ENCODE results near the gene C1orf52. TPM values are rescaled to one million over a fixed set of nuclear protein-coding genes. Genes with fewer than 3 reads are reported as not detected.
A peak's percentile ranks its signal among the peaks of the same experiment; 100 is the strongest.

C1orf52 gene
- total RNA-seq, 1 donor from 2014 or later: 6.3 TPM

- no peak overlapping the region for H3K27ac ChIP-seq (ENCODE audit: low read depth, low read length)
- no peaks in the 10 kb centered on the region for H3K9me3 ChIP-seq (ENCODE audit: control insufficient read depth in 3 of 3, low read length in 3 of 3)
- H3K27me3 ChIP-seq (ENCODE audit: control insufficient read depth in 3 of 3, insufficient read depth in 3 of 3, low read length in 3 of 3): no peaks in the 10 kb centered on the region
- H3K36me3 ChIP-seq (ENCODE audit: control insufficient read depth in 3 of 3, insufficient read depth in 3 of 3, low read length in 3 of 3): no peaks in the 10 kb centered on the region
- no peak overlapping the region for H3K9ac ChIP-seq (ENCODE audit: low read depth in 1 of 3, low read length in 3 of 3)
- no peaks in the 10 kb centered on the region for H3K4me1 ChIP-seq (ENCODE audit: control insufficient read depth in 3 of 3, insufficient read depth in 3 of 3, low read length in 3 of 3)
- no peak overlapping the region for H3K4me3 ChIP-seq (ENCODE audit: low read length in 3 of 3)
Observed at GRCh38 chr1:85220756-85221201, 38.7 kb downstream of the C1orf52 start.

DNA sequence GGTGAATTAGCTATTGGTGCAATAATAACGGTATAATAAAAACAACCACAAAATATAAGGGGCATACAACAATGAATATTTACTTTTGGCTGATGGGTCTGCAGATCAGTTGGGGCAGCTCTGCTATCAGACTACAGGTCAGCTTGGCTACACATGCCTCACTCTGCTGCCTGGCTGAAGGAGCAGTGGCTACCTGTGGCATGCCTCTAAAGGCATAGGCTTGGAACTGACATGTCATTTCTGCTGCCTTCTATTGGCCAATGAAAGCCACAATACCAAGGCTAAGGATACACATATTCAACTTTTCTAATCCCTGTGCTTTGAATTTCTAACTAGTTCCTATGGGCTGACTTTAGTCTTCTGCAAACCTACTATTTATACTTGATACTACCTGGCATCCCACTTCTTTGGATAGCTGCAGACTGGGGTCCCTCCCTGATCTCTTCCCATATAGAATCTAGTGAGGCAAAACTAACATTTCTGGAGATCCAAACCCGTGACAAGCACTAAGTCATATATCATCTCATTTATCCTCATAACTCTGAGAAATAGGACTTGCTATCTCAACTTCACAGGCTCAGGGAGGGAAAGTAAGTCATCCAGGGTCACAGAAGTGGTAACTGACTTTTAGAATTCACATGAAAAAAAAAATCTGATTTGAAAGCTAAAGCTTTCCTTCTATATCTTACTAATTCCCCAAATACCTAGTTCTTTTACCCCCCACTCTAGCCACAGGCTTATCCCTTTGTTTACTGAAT lies 39.4 kb downstream of the C1orf52 start:
- Histone ChIP-seq H3K27me3 (ENCODE audit: control insufficient read depth in 3 of 3, insufficient read depth in 3 of 3, low read length in 3 of 3) (no peaks in the 10 kb centered on the region), H3K36me3 (ENCODE audit: control insufficient read depth in 3 of 3, insufficient read depth in 3 of 3, low read length in 3 of 3) (no peaks in the 10 kb centered on the region), H3K9ac (ENCODE audit: low read depth in 1 of 3, low read length in 3 of 3) (no peak overlapping the region), H3K4me1 (ENCODE audit: control insufficient read depth in 3 of 3, insufficient read depth in 3 of 3, low read length in 3 of 3) (no peaks in the 10 kb centered on the region), H3K4me3 (ENCODE audit: low read length in 3 of 3) (no peak overlapping the region), H3K27ac (ENCODE audit: low read depth, low read length) (no peak overlapping the region), H3K9me3 (ENCODE audit: control insufficient read depth in 3 of 3, low read length in 3 of 3) (no peaks in the 10 kb centered on the region)

DNA sequence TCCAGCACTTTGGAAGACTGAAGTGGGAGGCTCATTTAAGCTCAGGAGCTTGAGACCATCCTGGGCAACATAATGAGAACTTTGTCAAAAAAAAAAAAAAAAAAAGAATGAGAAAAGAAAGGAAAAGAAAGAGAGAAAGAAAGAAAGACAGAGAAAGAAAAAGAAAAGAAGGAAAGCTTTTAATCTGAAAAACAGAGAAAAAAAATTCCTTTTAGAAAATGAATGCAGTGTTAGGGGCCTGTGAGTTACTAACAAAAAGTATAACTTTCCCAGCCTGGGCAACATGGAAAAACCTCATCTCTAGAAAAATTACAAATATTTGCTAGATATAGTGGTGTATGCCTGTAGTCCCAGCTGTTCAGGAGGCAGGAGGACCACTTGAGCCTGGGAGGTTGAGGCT lies 42.8 kb downstream of the C1orf52 start:
- Histone ChIP-seq H3K27ac (ENCODE audit: low read depth, low read length) (no peak overlapping the region), H3K4me3 (ENCODE audit: low read length in 3 of 3) (no peak overlapping the region), H3K9ac (ENCODE audit: low read depth in 1 of 3, low read length in 3 of 3) (no peak overlapping the region), H3K4me1 (ENCODE audit: control insufficient read depth in 3 of 3, insufficient read depth in 3 of 3, low read length in 3 of 3) (no peaks in the 10 kb centered on the region), H3K27me3 (ENCODE audit: control insufficient read depth in 3 of 3, insufficient read depth in 3 of 3, low read length in 3 of 3) (no peaks in the 10 kb centered on the region), H3K36me3 (ENCODE audit: control insufficient read depth in 3 of 3, insufficient read depth in 3 of 3, low read length in 3 of 3) (no peaks in the 10 kb centered on the region), H3K9me3 (ENCODE audit: control insufficient read depth in 3 of 3, low read length in 3 of 3) (no peaks in the 10 kb centered on the region)

DNA sequence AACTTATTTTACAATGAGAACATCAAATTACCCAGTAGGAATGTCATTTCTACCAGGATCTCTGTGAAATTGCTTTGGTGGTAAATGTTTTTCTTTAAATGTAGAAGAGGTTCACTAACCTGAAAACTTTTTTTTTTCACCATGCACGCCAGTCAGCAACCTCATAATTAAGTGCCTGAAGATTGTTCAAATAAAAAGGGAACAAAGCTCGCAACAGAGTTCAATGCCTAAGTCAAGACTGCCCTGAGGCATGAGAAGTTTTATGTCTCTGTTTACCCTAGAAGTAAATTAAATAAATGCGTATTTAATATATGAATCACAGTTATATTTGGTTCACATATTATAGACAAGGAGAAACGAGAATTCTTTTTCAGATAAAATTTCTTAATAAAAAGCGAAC lies 44.8 kb downstream of the C1orf52 start:
- H3K9me3 ChIP-seq (ENCODE audit: control insufficient read depth in 3 of 3, low read length in 3 of 3): no peaks in the 10 kb centered on the region
- no peaks in the 10 kb centered on the region for H3K36me3 ChIP-seq (ENCODE audit: control insufficient read depth in 3 of 3, insufficient read depth in 3 of 3, low read length in 3 of 3)
- H3K27ac ChIP-seq (ENCODE audit: low read depth, low read length): no peak overlapping the region
- no peak overlapping the region for H3K9ac ChIP-seq (ENCODE audit: low read depth in 1 of 3, low read length in 3 of 3)
- no peaks in the 10 kb centered on the region for H3K27me3 ChIP-seq (ENCODE audit: control insufficient read depth in 3 of 3, insufficient read depth in 3 of 3, low read length in 3 of 3)
- no peaks in the 10 kb centered on the region for H3K4me1 ChIP-seq (ENCODE audit: control insufficient read depth in 3 of 3, insufficient read depth in 3 of 3, low read length in 3 of 3)
- no peak overlapping the region for H3K4me3 ChIP-seq (ENCODE audit: low read length in 3 of 3)

GRCh38 chr1:85208488-85208887 lies 51.0 kb downstream of the C1orf52 start:
- H3K9ac ChIP-seq (ENCODE audit: low read depth in 1 of 3, low read length in 3 of 3): no peak overlapping the region
- no peaks in the 10 kb centered on the region for H3K36me3 ChIP-seq (ENCODE audit: control insufficient read depth in 3 of 3, insufficient read depth in 3 of 3, low read length in 3 of 3)
- H3K27ac ChIP-seq (ENCODE audit: low read depth, low read length): no peak overlapping the region
- no peak overlapping the region for H3K4me3 ChIP-seq (ENCODE audit: low read length in 3 of 3)
- H3K9me3 ChIP-seq (ENCODE audit: control insufficient read depth in 3 of 3, low read length in 3 of 3): no peaks in the 10 kb centered on the region
- no peaks in the 10 kb centered on the region for H3K4me1 ChIP-seq (ENCODE audit: control insufficient read depth in 3 of 3, insufficient read depth in 3 of 3, low read length in 3 of 3)
- peaks cover 3 to 9% (median 3%) of the 10 kb centered on the region in 3 donors for H3K27me3 ChIP-seq (ENCODE audit: control insufficient read depth in 3 of 3, insufficient read depth in 3 of 3, low read length in 3 of 3)

- Histone ChIP-seq H3K27ac (ENCODE audit: low read depth, low read length) (no peak overlapping the region), H3K36me3 (ENCODE audit: control insufficient read depth in 3 of 3, insufficient read depth in 3 of 3, low read length in 3 of 3) (no peaks in the 10 kb centered on the region), H3K9ac (ENCODE audit: low read depth in 1 of 3, low read length in 3 of 3) (no peak overlapping the region), H3K9me3 (ENCODE audit: control insufficient read depth in 3 of 3, low read length in 3 of 3) (no peaks in the 10 kb centered on the region), H3K4me3 (ENCODE audit: low read length in 3 of 3) (no peak overlapping the region), H3K27me3 (ENCODE audit: control insufficient read depth in 3 of 3, insufficient read depth in 3 of 3, low read length in 3 of 3) (peaks cover 0 to 15% (median 3%) of the 10 kb centered on the region in 3 donors), H3K4me1 (ENCODE audit: control insufficient read depth in 3 of 3, insufficient read depth in 3 of 3, low read length in 3 of 3) (peaks cover 4 to 11% (median 5%) of the 10 kb centered on the region in 3 donors)
Observed at GRCh38 chr1:85203573-85204171, 55.8 kb downstream of the C1orf52 start.

DNA sequence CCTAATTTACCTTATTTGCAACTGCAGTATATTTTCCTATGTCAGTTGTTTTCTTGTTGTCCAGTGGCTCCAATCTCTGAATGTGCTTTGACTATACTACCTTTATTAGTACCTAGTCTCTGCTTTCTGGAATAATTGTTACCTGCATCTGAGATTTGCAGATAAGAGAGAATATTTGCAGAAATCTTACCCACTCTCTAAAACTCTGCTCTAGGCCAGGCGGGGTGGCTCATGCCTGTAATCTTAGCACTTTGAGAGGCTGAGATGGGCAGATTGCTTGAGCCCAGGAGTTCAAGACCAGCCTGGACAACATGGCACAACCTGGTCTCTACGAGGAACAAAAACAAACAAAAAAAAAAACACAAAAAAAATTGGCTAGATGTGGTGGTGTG lies 56.6 kb downstream of the C1orf52 start:
- H3K27me3 ChIP-seq (ENCODE audit: control insufficient read depth in 3 of 3, insufficient read depth in 3 of 3, low read length in 3 of 3): peaks cover 0 to 9% (median 0%) of the 10 kb centered on the region in 3 donors
- peaks cover 4 to 11% (median 5%) of the 10 kb centered on the region in 3 donors for H3K4me1 ChIP-seq (ENCODE audit: control insufficient read depth in 3 of 3, insufficient read depth in 3 of 3, low read length in 3 of 3)
- no peak overlapping the region for H3K27ac ChIP-seq (ENCODE audit: low read depth, low read length)
- no peaks in the 10 kb centered on the region for H3K9me3 ChIP-seq (ENCODE audit: control insufficient read depth in 3 of 3, low read length in 3 of 3)
- H3K4me3 ChIP-seq (ENCODE audit: low read length in 3 of 3): no peak overlapping the region
- H3K36me3 ChIP-seq (ENCODE audit: control insufficient read depth in 3 of 3, insufficient read depth in 3 of 3, low read length in 3 of 3): no peaks in the 10 kb centered on the region
- H3K9ac ChIP-seq (ENCODE audit: low read depth in 1 of 3, low read length in 3 of 3): no peak overlapping the region

DNA sequence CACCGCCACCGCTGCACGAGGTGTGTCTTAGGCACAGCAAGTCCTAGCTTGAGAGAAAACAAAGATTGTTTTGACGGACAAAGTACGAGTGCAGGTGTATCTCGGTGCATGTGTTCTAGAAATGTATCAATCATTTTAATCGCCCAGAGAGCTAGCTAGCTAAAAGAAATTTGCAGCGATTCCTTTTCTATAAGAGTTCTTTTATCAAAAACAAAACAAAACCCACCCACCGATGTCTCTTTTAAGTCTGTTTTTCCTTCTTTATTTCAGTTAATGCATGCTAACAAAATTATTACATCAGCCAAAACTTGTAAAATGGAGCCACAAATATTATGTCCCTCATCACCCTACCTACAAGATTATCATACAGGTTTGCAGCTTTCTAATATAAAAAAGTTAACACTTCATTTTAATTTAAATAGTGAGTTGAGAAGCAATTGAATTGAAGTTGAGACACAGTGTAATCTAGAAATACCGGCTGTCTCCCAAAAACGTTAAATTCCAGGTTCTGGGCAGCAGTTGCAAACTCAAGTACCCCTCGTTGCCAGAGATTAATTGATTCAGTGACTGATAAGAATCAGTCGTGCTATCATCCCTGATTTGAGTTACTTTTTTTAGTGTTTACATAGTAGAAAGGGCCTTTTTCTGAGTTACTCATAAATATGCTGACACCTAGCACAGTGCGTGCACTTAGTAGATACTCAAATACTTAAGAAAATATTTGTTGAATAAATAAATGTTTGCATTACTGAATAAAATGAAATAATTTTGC lies 57.2 kb downstream of the C1orf52 start:
- Histone ChIP-seq H3K9me3 (ENCODE audit: control insufficient read depth in 3 of 3, low read length in 3 of 3) (no peaks in the 10 kb centered on the region), H3K9ac (ENCODE audit: low read depth in 1 of 3, low read length in 3 of 3) (peak overlapping the region; percentile 84 to 87 (median 87)), H3K4me1 (ENCODE audit: control insufficient read depth in 3 of 3, insufficient read depth in 3 of 3, low read length in 3 of 3) (peaks cover 4 to 11% (median 5%) of the 10 kb centered on the region in 3 donors), H3K27me3 (ENCODE audit: control insufficient read depth in 3 of 3, insufficient read depth in 3 of 3, low read length in 3 of 3) (peaks cover 0 to 9% (median 0%) of the 10 kb centered on the region in 3 donors), H3K27ac (ENCODE audit: low read depth, low read length) (peak overlapping the region; percentile 89), H3K36me3 (ENCODE audit: control insufficient read depth in 3 of 3, insufficient read depth in 3 of 3, low read length in 3 of 3) (no peaks in the 10 kb centered on the region), H3K4me3 (ENCODE audit: low read length in 3 of 3) (peak overlapping the region; percentile 84 to 87 (median 87))

GRCh38 chr1:85201340-85202091 lies 57.9 kb downstream of the C1orf52 start:
- Histone ChIP-seq H3K4me1 (ENCODE audit: control insufficient read depth in 3 of 3, insufficient read depth in 3 of 3, low read length in 3 of 3) (peaks cover 4 to 11% (median 5%) of the 10 kb centered on the region in 3 donors), H3K9ac (ENCODE audit: low read depth in 1 of 3, low read length in 3 of 3) (peak overlapping the region; percentile 84 to 87 (median 87)), H3K4me3 (ENCODE audit: low read length in 3 of 3) (peak overlapping the region; percentile 84 to 87 (median 87)), H3K36me3 (ENCODE audit: control insufficient read depth in 3 of 3, insufficient read depth in 3 of 3, low read length in 3 of 3) (no peaks in the 10 kb centered on the region), H3K27me3 (ENCODE audit: control insufficient read depth in 3 of 3, insufficient read depth in 3 of 3, low read length in 3 of 3) (peaks cover 0 to 9% (median 0%) of the 10 kb centered on the region in 3 donors), H3K9me3 (ENCODE audit: control insufficient read depth in 3 of 3, low read length in 3 of 3) (no peaks in the 10 kb centered on the region), H3K27ac (ENCODE audit: low read depth, low read length) (peak overlapping the region; percentile 89)

Measured in skeletal muscle tissue (tissue), 4 donors.